Fibroblast of skin of scalp (primary cell): ENCODE data around the gene DPH1.
"Not testable (repeated sequence)": the region's sequence is repeated elsewhere in the genome, so short reads cannot be mapped to it uniquely, and the experiment has no call there.

Experiments
- DNase-seq: peaks from one replicate; pipeline ENCODE4 v3.0.0-alpha.2; 2013

The DPH1 gene

GRCh38 chr17:2008332-2009126, 21.4 kb upstream of the DPH1 start:
- no peak for DNase-seq

GRCh38 chr17:2009737-2010136, 20.2 kb upstream of the DPH1 start:
- DNase-seq = no peak

- peak; percentile 83 for DNase-seq
Observed at GRCh38 chr17:2011411-2012371, 18.3 kb upstream of the DPH1 start.

- DNase-seq = no peak
Observed at GRCh38 chr17:2012499-2012898, 17.5 kb upstream of the DPH1 start.

GRCh38 chr17:2013220-2013993, 16.5 kb upstream of the DPH1 start:
- DNase-seq = not testable (repeated sequence)

- no peak for DNase-seq
Observed at GRCh38 chr17:2013994-2014317, 16.0 kb upstream of the DPH1 start.

GRCh38 chr17:2015314-2015713, 14.6 kb upstream of the DPH1 start:
- DNase-seq = no peak

- no peak for DNase-seq
Observed at GRCh38 chr17:2016494-2016893, 13.5 kb upstream of the DPH1 start.

GRCh38 chr17:2017274-2017941, 12.5 kb upstream of the DPH1 start:
- DNase-seq = no peak

GRCh38 chr17:2018716-2019510, 11.0 kb upstream of the DPH1 start:
- DNase-seq = no peak

- no peak for DNase-seq
Observed at GRCh38 chr17:2019723-2020122, 10.2 kb upstream of the DPH1 start.

- DNase-seq = no peak
Observed at GRCh38 chr17:2020721-2021120, 9.2 kb upstream of the DPH1 start.

GRCh38 chr17:2022647-2023240, 7.2 kb upstream of the DPH1 start:
- DNase-seq = no peak

- no peak for DNase-seq
Observed at GRCh38 chr17:2023256-2023655, 6.7 kb upstream of the DPH1 start.

- DNase-seq = peak; percentile 36
Observed at GRCh38 chr17:2023692-2024571, 6.0 kb upstream of the DPH1 start.

- DNase-seq = no peak
Observed at GRCh38 chr17:2024572-2025219, 5.3 kb upstream of the DPH1 start.

GRCh38 chr17:2025220-2025621, 4.7 kb upstream of the DPH1 start, which contains the start of gene RTN4RL1:
TSS of gene RTN4RL1 (minus strand) at chr17:2025334. CDS start at chr17:2024865, 469 bp downstream.
- peak; percentile 66 for DNase-seq

- peak; percentile 66 for DNase-seq
Observed at GRCh38 chr17:2025622-2026309, 4.2 kb upstream of the DPH1 start.
